Measurements from ENCODE around the gene RELT. TPM values are rescaled to one million over a fixed set of nuclear protein-coding genes. Genes with fewer than 3 reads are reported as not detected.

Gene RELT
- total RNA-seq, 2 donors from 2014 or later: 17.3 to 19.6 TPM

- Mint-ChIP-seq H3K4me1 (ENCODE audit: low read depth) (no peaks in the 10 kb centered on the region), H3K27ac (no peak overlapping the region), H3K36me3 (ENCODE audit: insufficient read depth in 2 of 2) (peaks cover 0 to 5% of the 10 kb centered on the region in 2 donors), H3K27me3 (ENCODE audit: low read depth) (no peaks in the 10 kb centered on the region), H3K9me3 (no peaks in the 10 kb centered on the region), H3K4me3 (no peak overlapping the region)
- ATAC-seq (replicated peaks in 1 of 2) (peak; percentile 63 to 68), DNase-seq (peak; percentile 64 to 65)
Measured at GRCh38 chr11:73393479-73394415, 17.5 kb downstream of the RELT start.

- DNase-seq: no peak
- no peak for ATAC-seq (replicated peaks in 1 of 2)
- H3K27me3 Mint-ChIP-seq (ENCODE audit: low read depth): no peaks in the 10 kb centered on the region
- H3K36me3 Mint-ChIP-seq (ENCODE audit: insufficient read depth in 2 of 2): peaks cover 0 to 5% of the 10 kb centered on the region in 2 donors
- H3K9me3 Mint-ChIP-seq: no peaks in the 10 kb centered on the region
- H3K4me3 Mint-ChIP-seq: no peak overlapping the region
- no peaks in the 10 kb centered on the region for H3K4me1 Mint-ChIP-seq (ENCODE audit: low read depth)
- H3K27ac Mint-ChIP-seq: no peak overlapping the region
Measured at GRCh38 chr11:73394416-73395296, 18.5 kb downstream of the RELT start.

DNA sequence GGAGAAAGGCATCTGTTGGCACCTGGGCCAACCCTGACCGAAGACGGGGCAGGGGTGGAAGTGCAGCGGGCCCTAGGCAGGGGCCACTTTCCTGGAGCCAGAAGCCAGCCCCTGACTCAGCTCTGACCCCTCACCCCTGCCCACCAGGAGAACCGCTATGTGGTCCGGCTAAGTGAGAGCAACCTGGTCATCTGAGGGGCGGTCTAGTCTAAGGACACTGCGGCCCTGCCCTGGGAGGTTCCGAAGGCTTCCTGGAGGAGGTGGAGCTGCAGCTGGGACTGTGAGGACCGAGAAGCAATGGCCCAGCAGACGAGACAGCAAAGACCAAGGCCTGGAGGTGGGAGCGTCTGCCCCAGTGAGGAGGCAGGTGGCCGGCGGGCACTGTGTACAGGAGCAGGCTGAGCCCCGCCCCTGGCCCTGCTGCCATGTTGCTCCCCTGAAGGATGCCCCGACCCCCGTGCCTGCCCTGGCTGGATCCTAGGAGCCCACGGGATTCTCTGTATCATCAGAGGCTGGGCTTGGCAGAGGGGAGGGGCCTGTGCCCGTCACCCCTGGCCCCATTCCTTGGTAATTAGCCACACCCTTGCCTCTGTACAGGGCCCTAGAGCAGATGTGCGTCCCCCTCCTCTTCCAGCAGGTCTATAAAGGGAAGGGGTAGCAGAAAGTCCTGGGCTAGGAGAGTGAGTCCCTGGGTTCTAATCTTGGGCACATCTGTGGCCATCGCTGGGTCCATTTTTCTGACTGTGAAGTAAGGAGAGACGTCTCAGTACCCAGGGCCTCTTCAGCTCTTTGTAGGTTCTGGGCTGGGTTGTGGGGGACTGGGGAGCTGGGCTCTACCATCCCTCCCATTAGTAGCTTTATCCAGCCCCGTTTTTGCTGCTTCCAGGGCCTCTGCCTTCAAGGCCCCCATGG is 19.4 kb downstream of the RELT start:
- H3K9me3 Mint-ChIP-seq: no peaks in the 10 kb centered on the region
- no peak for DNase-seq
- no peak overlapping the region for H3K4me3 Mint-ChIP-seq
- H3K36me3 Mint-ChIP-seq (ENCODE audit: insufficient read depth in 2 of 2): peaks cover 0 to 5% of the 10 kb centered on the region in 2 donors
- H3K27ac Mint-ChIP-seq: no peak overlapping the region
- no peaks in the 10 kb centered on the region for H3K27me3 Mint-ChIP-seq (ENCODE audit: low read depth)
- ATAC-seq (replicated peaks in 1 of 2): no peak
- no peaks in the 10 kb centered on the region for H3K4me1 Mint-ChIP-seq (ENCODE audit: low read depth)

DNA sequence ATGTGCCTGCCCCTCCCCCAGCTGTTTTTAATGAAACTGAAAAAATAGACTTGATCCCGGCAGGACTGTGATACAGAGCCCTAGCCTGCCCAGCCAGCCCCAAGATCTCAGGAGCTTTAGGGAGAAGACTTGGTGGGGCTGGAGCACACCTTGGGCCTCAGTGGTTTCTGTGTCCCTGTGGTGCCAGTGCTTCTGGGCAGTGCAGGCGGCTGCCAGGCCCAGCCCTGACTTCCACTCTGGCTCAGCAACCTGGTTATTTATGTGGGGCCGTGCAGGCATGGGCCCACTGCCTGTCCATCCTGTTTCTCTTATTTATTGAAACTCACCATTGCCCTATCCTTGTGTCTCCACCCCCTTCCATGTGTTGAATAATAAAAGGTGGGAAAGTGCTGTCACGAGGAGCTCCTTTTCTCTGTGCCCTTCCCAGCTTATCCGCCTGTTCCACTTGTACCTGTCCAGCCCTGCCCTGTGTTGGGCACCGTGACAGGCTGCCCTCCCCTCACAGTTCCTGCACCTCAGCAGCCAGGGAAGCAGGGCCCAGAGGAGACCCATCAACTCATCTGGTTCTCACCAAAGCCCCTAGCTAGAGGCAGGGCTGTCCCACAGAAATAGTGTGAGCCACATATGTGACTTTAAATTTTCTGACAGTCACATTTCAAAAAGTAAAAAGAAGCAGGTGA is 20.2 kb downstream of the RELT start:
- Mint-ChIP-seq H3K9me3 (no peaks in the 10 kb centered on the region), H3K27ac (peak overlapping the region; percentile 73), H3K36me3 (ENCODE audit: insufficient read depth in 2 of 2) (peaks cover 0 to 5% of the 10 kb centered on the region in 2 donors), H3K27me3 (ENCODE audit: low read depth) (no peaks in the 10 kb centered on the region), H3K4me1 (ENCODE audit: low read depth) (no peaks in the 10 kb centered on the region), H3K4me3 (no peak overlapping the region)
- ATAC-seq (replicated peaks in 1 of 2) (no peak), DNase-seq (no peak)

- H3K4me1 Mint-ChIP-seq (ENCODE audit: low read depth): no peaks in the 10 kb centered on the region
- no peak for DNase-seq
- H3K27me3 Mint-ChIP-seq (ENCODE audit: low read depth): no peaks in the 10 kb centered on the region
- no peak for ATAC-seq (replicated peaks in 1 of 2)
- H3K27ac Mint-ChIP-seq: peak overlapping the region; percentile 73
- H3K9me3 Mint-ChIP-seq: no peaks in the 10 kb centered on the region
- H3K4me3 Mint-ChIP-seq: no peak overlapping the region
- peaks cover 0 to 5% of the 10 kb centered on the region in 2 donors for H3K36me3 Mint-ChIP-seq (ENCODE audit: insufficient read depth in 2 of 2)
Measured at GRCh38 chr11:73396985-73397384, 20.8 kb downstream of the RELT start.

DNA sequence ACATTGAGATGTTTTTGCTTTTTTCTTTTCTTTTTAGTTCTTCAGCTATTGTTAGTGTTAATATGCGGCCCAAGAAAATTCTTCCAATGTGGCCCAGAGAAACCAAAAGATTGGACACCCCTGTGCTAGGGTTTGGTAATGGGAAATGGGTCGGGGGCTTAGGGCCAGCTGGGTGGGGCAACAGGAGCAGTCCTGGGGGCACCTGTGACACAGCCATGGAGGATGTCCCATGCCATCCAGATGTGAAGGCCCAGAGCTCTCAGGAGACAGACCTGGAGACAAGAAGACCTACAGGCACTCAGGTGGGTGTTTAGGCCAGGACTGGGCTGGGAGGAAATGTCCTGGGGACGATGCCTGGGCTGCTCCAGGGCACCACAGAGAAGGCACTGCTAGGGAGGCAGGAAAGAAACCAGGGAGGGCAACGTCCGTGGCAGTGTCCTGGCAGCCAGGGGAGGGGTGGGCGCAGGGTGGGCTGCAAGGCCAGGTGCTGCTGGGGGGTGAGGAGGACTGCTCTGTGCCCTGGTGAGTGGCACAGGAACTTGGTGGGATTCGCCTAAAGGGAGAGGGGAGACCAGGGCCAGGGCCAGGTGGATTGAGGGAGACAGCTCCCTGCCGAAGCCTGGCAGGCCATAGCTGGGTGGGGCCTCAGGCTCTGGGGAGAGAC is 21.4 kb downstream of the RELT start:
- no peaks in the 10 kb centered on the region for H3K27me3 Mint-ChIP-seq (ENCODE audit: low read depth)
- DNase-seq (no peak), ATAC-seq (replicated peaks in 1 of 2) (no peak)
- peaks cover 0 to 5% of the 10 kb centered on the region in 2 donors for H3K36me3 Mint-ChIP-seq (ENCODE audit: insufficient read depth in 2 of 2)
- H3K9me3 Mint-ChIP-seq: no peaks in the 10 kb centered on the region
- H3K4me1 Mint-ChIP-seq (ENCODE audit: low read depth): no peaks in the 10 kb centered on the region
- no peak overlapping the region for H3K4me3 Mint-ChIP-seq
- peak overlapping the region; percentile 38 for H3K27ac Mint-ChIP-seq

DNA sequence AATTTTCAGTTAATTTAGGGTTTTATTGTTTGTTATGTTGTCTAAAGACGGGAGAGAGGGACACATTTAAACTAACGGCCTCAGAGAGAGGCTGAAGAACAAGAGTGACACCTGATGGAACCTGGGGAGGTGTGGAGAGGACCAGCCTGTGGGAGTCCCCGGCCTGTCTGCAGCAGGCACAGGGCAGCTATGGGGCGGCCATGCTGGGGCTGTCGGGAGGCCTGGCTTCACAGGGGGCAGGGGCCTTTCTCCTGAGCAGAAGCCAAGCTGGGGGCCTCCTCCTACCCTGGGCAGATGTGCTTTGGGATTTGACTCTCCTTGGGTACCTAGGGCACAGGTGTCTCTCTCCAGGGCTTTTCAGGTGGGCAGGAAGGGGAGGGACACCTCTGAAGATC is 21.9 kb downstream of the RELT start:
- ATAC-seq (replicated peaks in 1 of 2): no peak
- Mint-ChIP-seq H3K4me3 (no peak overlapping the region), H3K27me3 (ENCODE audit: low read depth) (no peaks in the 10 kb centered on the region), H3K4me1 (ENCODE audit: low read depth) (no peaks in the 10 kb centered on the region), H3K27ac (peak overlapping the region; percentile 48), H3K36me3 (ENCODE audit: insufficient read depth in 2 of 2) (peaks cover 0 to 5% of the 10 kb centered on the region in 2 donors), H3K9me3 (no peaks in the 10 kb centered on the region)
- no peak for DNase-seq

GRCh38 chr11:73398721-73399120 is 22.5 kb downstream of the RELT start:
- no peaks in the 10 kb centered on the region for H3K9me3 Mint-ChIP-seq
- no peak overlapping the region for H3K27ac Mint-ChIP-seq
- H3K4me3 Mint-ChIP-seq: no peak overlapping the region
- H3K4me1 Mint-ChIP-seq (ENCODE audit: low read depth): no peaks in the 10 kb centered on the region
- no peak for DNase-seq
- no peaks in the 10 kb centered on the region for H3K27me3 Mint-ChIP-seq (ENCODE audit: low read depth)
- ATAC-seq (replicated peaks in 1 of 2): no peak
- peaks cover 0 to 5% of the 10 kb centered on the region in 2 donors for H3K36me3 Mint-ChIP-seq (ENCODE audit: insufficient read depth in 2 of 2)

- DNase-seq (no peak), ATAC-seq (replicated peaks in 1 of 2) (no peak)
- Mint-ChIP-seq H3K9me3 (no peaks in the 10 kb centered on the region), H3K36me3 (ENCODE audit: insufficient read depth in 2 of 2) (peaks cover 0 to 5% of the 10 kb centered on the region in 2 donors), H3K4me1 (ENCODE audit: low read depth) (no peaks in the 10 kb centered on the region), H3K27ac (no peak overlapping the region), H3K4me3 (no peak overlapping the region), H3K27me3 (ENCODE audit: low read depth) (no peaks in the 10 kb centered on the region)
Measured at GRCh38 chr11:73399159-73399590, 23.0 kb downstream of the RELT start.

DNA sequence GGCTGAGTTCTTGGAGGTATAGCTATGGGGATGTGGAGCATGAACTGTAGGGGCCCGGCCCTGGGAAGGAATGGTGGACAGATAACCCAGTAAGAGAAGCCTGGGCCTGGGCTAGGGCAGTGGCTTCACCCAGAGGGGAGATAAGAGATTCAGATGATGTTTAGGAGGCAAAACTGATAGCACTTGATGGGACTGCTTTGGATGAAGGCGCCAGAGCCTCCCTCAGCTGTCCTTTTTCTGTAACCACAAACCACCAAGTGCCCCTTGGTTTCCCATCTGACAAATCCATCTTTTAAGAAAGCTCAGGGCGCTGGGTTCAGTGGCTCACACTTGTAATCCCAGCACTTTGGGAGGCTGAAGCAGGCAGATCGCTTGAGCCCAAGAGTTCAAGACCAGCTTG is 23.4 kb downstream of the RELT start:
- no peaks in the 10 kb centered on the region for H3K4me1 Mint-ChIP-seq (ENCODE audit: low read depth)
- ATAC-seq (replicated peaks in 1 of 2): no peak

DNA sequence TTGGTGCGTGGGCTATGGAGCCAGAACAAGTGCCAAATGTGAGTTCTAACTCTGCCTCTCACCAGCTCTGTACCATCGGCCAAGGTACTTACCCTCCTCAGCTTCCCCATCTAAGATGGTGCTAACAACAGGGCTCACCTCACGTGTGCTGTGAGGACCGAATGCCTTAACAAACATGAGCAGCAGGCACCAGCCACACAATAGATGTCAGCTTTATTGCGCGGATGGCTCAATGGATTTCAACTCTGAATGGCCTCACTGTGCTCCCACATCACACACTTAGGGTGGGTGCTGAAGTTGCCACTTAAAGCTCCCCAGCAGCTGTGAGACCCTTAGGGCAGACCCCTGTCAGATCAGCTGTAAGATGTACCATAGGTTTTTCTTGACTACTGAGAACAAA is 24.1 kb downstream of the RELT start:
- Mint-ChIP-seq H3K4me3 (no peak overlapping the region), H3K27me3 (ENCODE audit: low read depth) (no peaks in the 10 kb centered on the region), H3K9me3 (no peaks in the 10 kb centered on the region), H3K4me1 (ENCODE audit: low read depth) (no peaks in the 10 kb centered on the region), H3K36me3 (ENCODE audit: insufficient read depth in 2 of 2) (peaks cover 0 to 4% of the 10 kb centered on the region in 2 donors), H3K27ac (no peak overlapping the region)
- DNase-seq (no peak), ATAC-seq (replicated peaks in 1 of 2) (no peak)

More for the DNA sequence above, 23.4 kb downstream of the RELT start:
- no peak for DNase-seq
- no peaks in the 10 kb centered on the region for H3K9me3 Mint-ChIP-seq
- H3K27me3 Mint-ChIP-seq (ENCODE audit: low read depth): no peaks in the 10 kb centered on the region
- no peak overlapping the region for H3K4me3 Mint-ChIP-seq
- peak overlapping the region; percentile 0 for H3K27ac Mint-ChIP-seq
- peaks cover 0 to 4% of the 10 kb centered on the region in 2 donors for H3K36me3 Mint-ChIP-seq (ENCODE audit: insufficient read depth in 2 of 2)

Data from activated T-cell treated with anti-CD3 and anti-CD28 coated beads, Interleukin-2, amount 50 U/mL, for 72 hours (primary cell).